Mucosa of stomach (tissue), 1 donor: ENCODE results near the gene ARHGEF38.
"Not testable (repeated sequence)": the region's sequence is repeated elsewhere in the genome, so short reads cannot be mapped to it uniquely, and the experiment has no call there.

ENCODE experiments used
- H3K27me3 ChIP-seq: one replicate; pipeline ENCODE4 v1.7.0; 2013; ENCODE audit warnings: mild to moderate bottlenecking, low read length; ENCODE audit not compliant: control insufficient read depth, insufficient read depth
- H3K36me3 ChIP-seq: one replicate; pipeline ENCODE4 v1.7.0; 2013; ENCODE audit warnings: low read length; ENCODE audit not compliant: control insufficient read depth, insufficient read depth
- H3K4me1 ChIP-seq: one replicate; pipeline ENCODE4 v1.7.0; 2013; ENCODE audit warnings: mild to moderate bottlenecking, low read length; ENCODE audit not compliant: control insufficient read depth, insufficient read depth
- H3K4me3 ChIP-seq: one replicate; pipeline ENCODE4 v1.7.0; 2013; ENCODE audit warnings: low read length
- H3K9ac ChIP-seq: one replicate; pipeline ENCODE4 v1.7.0; 2013; ENCODE audit warnings: mild to moderate bottlenecking, low read length, moderate library complexity
- H3K9me3 ChIP-seq: one replicate; pipeline ENCODE4 v1.7.0; 2013; ENCODE audit warnings: mild to moderate bottlenecking, low read length, moderate library complexity; ENCODE audit not compliant: control insufficient read depth
- donor health status: Pancreatic carcinoma.

The ARHGEF38 gene

GRCh38 chr4:105670684-105671083 is 118.3 kb downstream of the ARHGEF38 start:
- H3K4me1 ChIP-seq: no peaks in the 10 kb centered on the region
- no peaks in the 10 kb centered on the region for H3K27me3 ChIP-seq
- H3K9me3 ChIP-seq: no peaks in the 10 kb centered on the region
- H3K9ac ChIP-seq: no peak overlapping the region
- H3K36me3 ChIP-seq: no peaks in the 10 kb centered on the region
- no peak overlapping the region for H3K4me3 ChIP-seq

GRCh38 chr4:105671301-105671700 is 118.9 kb downstream of the ARHGEF38 start:
- no peaks in the 10 kb centered on the region for H3K36me3 ChIP-seq
- no peak overlapping the region for H3K9ac ChIP-seq
- H3K27me3 ChIP-seq: no peaks in the 10 kb centered on the region
- no peak overlapping the region for H3K4me3 ChIP-seq
- no peaks in the 10 kb centered on the region for H3K4me1 ChIP-seq
- no peaks in the 10 kb centered on the region for H3K9me3 ChIP-seq

- Histone ChIP-seq H3K4me3 (no peak overlapping the region), H3K9ac (no peak overlapping the region), H3K27me3 (no peaks in the 10 kb centered on the region), H3K36me3 (no peaks in the 10 kb centered on the region), H3K4me1 (no peaks in the 10 kb centered on the region), H3K9me3 (no peaks in the 10 kb centered on the region)
Observed at GRCh38 chr4:105674011-105674410, 121.6 kb downstream of the ARHGEF38 start.

GRCh38 chr4:105677709-105678108 is 125.3 kb downstream of the ARHGEF38 start:
- Histone ChIP-seq H3K9me3 (no peaks in the 10 kb centered on the region), H3K9ac (no peak overlapping the region), H3K27me3 (no peaks in the 10 kb centered on the region), H3K36me3 (no peaks in the 10 kb centered on the region), H3K4me3 (no peak overlapping the region), H3K4me1 (no peaks in the 10 kb centered on the region)

GRCh38 chr4:105679186-105679585 is 126.8 kb downstream of the ARHGEF38 start:
- no peaks in the 10 kb centered on the region for H3K27me3 ChIP-seq

GRCh38 chr4:105683038-105683437 is 130.6 kb downstream of the ARHGEF38 start:
- Histone ChIP-seq H3K9me3 (no peaks in the 10 kb centered on the region), H3K4me1 (no peaks in the 10 kb centered on the region), H3K9ac (no peak overlapping the region), H3K4me3 (no peak overlapping the region), H3K36me3 (no peaks in the 10 kb centered on the region), H3K27me3 (no peaks in the 10 kb centered on the region)

More at GRCh38 chr4:105679186-105679585, 126.8 kb downstream of the ARHGEF38 start:
- Histone ChIP-seq H3K4me1 (no peaks in the 10 kb centered on the region), H3K9me3 (no peaks in the 10 kb centered on the region), H3K36me3 (no peaks in the 10 kb centered on the region), H3K4me3 (no peak overlapping the region), H3K9ac (no peak overlapping the region)

- no peaks in the 10 kb centered on the region for H3K4me1 ChIP-seq
Observed at GRCh38 chr4:105686571-105686970, 134.2 kb downstream of the ARHGEF38 start.

GRCh38 chr4:105694812-105695211 is 142.4 kb downstream of the ARHGEF38 start:
- not testable (repeated sequence) for H3K4me1 ChIP-seq, H3K9me3 ChIP-seq, H3K9ac ChIP-seq, H3K4me3 ChIP-seq, H3K27me3 ChIP-seq
- peaks cover 10% of the 10 kb centered on the region for H3K36me3 ChIP-seq

More at GRCh38 chr4:105686571-105686970, 134.2 kb downstream of the ARHGEF38 start:
- H3K9me3 ChIP-seq: no peaks in the 10 kb centered on the region
- no peaks in the 10 kb centered on the region for H3K27me3 ChIP-seq
- no peak overlapping the region for H3K4me3 ChIP-seq
- H3K9ac ChIP-seq: no peak overlapping the region
- H3K36me3 ChIP-seq: no peaks in the 10 kb centered on the region

- H3K9ac ChIP-seq, H3K4me1 ChIP-seq, H3K4me3 ChIP-seq, H3K27me3 ChIP-seq, H3K9me3 ChIP-seq: not testable (repeated sequence)
- H3K36me3 ChIP-seq: peaks cover 10% of the 10 kb centered on the region
Observed at GRCh38 chr4:105695832-105696231, 143.4 kb downstream of the ARHGEF38 start.

- H3K4me1 ChIP-seq: no peaks in the 10 kb centered on the region
- H3K9me3 ChIP-seq: no peaks in the 10 kb centered on the region
- H3K4me3 ChIP-seq: no peak overlapping the region
- H3K36me3 ChIP-seq: peaks cover 10% of the 10 kb centered on the region
- H3K9ac ChIP-seq: no peak overlapping the region
- no peaks in the 10 kb centered on the region for H3K27me3 ChIP-seq
Observed at GRCh38 chr4:105698607-105699006, 146.2 kb downstream of the ARHGEF38 start.

GRCh38 chr4:105707782-105708180 is 155.4 kb downstream of the ARHGEF38 start:
- Histone ChIP-seq H3K9me3 (no peaks in the 10 kb centered on the region), H3K4me1 (peaks cover 4% of the 10 kb centered on the region), H3K27me3 (no peaks in the 10 kb centered on the region), H3K36me3 (no peaks in the 10 kb centered on the region), H3K4me3 (peak overlapping the region; percentile 94), H3K9ac (peak overlapping the region; percentile 98)

GRCh38 chr4:105708181-105709080 is 156.0 kb downstream of the ARHGEF38 start, which contains the start of the genes GSTCD and INTS12:
Gene GSTCD (plus strand): TSS chr4:105708784. CDS start chr4:105717614, 8,830 bp downstream.
Gene INTS12 (minus strand): TSS chr4:105708689. CDS start chr4:105700005, 8,684 bp downstream.
- peaks cover 4% of the 10 kb centered on the region for H3K4me1 ChIP-seq
- peak within 1 kb of the TSS; percentile 98 for H3K9ac ChIP-seq
- H3K9me3 ChIP-seq: no peaks in the 10 kb centered on the region
- no peaks in the 10 kb centered on the region for H3K27me3 ChIP-seq
- H3K36me3 ChIP-seq: no peaks in the 10 kb centered on the region
- H3K4me3 ChIP-seq: peak within 1 kb of the TSS; percentile 94
